BJ (cell line): Measurements from ENCODE around the gene TMC3. TPM values are rescaled to one million over a fixed set of nuclear protein-coding genes. Genes with fewer than 3 reads are reported as not detected.

ENCODE experiments used
- CTCF ChIA-PET: fragments of 350-600 bp; formaldehyde crosslinking; extraction: SDS; loops from one replicate; lab custom pipeline; 2021; ENCODE audit warnings: antibody characterized with exemption, inconsistent platforms; lab: Yijun Ruan, JAX
- POLR2A ChIA-PET: fragments of 300-600 bp; sonication (Branson Sonifier 250); formaldehyde crosslinking; extraction: SDS; loops from one replicate; lab custom pipeline; 2021; ENCODE audit warnings: antibody characterized with exemption; lab: Charles Lee
- DNase-seq: peaks from one replicate; pipeline ENCODE4 v3.0.0-alpha.2; 2011; ENCODE audit warnings: low read depth
- H3K27me3 ChIP-seq: 2 replicates; pipeline ENCODE4 v1.6.0; 2011; ENCODE audit warnings: low read length; ENCODE audit not compliant: control insufficient read depth, insufficient read depth
- H3K36me3 ChIP-seq: 2 replicates; pipeline ENCODE4 v1.5.1; 2011; ENCODE audit warnings: low read length; ENCODE audit not compliant: control insufficient read depth, insufficient read depth
- H3K4me3 ChIP-seq: 2 replicates; pipeline ENCODE4 v1.5.1; 2011; ENCODE audit warnings: low read depth, mild to moderate bottlenecking, control low read depth, low read length
- polyA plus RNA-seq: library from polyadenylated mRNA; depleted of rRNA; stranded (reverse); fragments of >200 nt; gene quantifications from 2 replicates; pipeline ENCODE4 v1.2.3, GENCODE V29; 2011
- TF ChIP-seq, protein P1 (sequence below): IDR thresholded peaks from 2 replicates; pipeline ENCODE4 v1.5.1; 2011; ENCODE audit warnings: low read depth, mild to moderate bottlenecking, control low read depth, inconsistent platforms, low read length, moderate library complexity; ENCODE audit not compliant: insufficient read depth

The TMC3 gene
- polyA plus RNA-seq, 1 experiment: not detected

DNA sequence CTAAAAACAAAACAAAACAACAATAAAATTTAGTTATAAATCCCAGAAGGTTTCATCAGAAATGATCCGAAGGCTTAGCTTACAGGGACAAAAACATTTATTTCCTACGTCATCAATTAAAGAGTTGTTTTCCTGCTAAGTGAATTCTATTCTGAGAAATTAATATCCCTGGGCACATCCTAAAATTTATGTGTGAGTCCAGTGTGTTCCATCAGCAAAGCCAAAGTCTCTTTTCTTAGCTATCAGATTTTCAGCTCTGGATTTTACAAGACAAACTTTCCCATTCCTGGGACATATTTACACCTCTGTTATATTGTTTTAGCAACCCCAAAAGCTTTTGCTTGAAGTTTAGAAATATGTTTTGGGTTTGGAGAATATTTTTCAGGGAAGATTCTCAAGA, 4.4 kb upstream of the TMC3 start:
- ChIA-PET CTCF (interaction anchor here (1.3 to 1.9 kb wide), 2 partner anchors 41 to 112 kb away, joined by 4 to 8 read pairs; no protein-coding TSS in a partner anchor), POLR2A (no interaction called here)
- TF ChIP-seq, protein P1, sequence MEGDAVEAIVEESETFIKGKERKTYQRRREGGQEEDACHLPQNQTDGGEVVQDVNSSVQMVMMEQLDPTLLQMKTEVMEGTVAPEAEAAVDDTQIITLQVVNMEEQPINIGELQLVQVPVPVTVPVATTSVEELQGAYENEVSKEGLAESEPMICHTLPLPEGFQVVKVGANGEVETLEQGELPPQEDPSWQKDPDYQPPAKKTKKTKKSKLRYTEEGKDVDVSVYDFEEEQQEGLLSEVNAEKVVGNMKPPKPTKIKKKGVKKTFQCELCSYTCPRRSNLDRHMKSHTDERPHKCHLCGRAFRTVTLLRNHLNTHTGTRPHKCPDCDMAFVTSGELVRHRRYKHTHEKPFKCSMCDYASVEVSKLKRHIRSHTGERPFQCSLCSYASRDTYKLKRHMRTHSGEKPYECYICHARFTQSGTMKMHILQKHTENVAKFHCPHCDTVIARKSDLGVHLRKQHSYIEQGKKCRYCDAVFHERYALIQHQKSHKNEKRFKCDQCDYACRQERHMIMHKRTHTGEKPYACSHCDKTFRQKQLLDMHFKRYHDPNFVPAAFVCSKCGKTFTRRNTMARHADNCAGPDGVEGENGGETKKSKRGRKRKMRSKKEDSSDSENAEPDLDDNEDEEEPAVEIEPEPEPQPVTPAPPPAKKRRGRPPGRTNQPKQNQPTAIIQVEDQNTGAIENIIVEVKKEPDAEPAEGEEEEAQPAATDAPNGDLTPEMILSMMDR: no peak
- H3K4me3 ChIP-seq: no peak overlapping the region
- 0 out of 2 replicates have a peak, but pooled peaks cover 2% of the 10 kb centered on the region for H3K27me3 ChIP-seq
- H3K36me3 ChIP-seq: no peaks in the 10 kb centered on the region
- no peak for DNase-seq

DNA sequence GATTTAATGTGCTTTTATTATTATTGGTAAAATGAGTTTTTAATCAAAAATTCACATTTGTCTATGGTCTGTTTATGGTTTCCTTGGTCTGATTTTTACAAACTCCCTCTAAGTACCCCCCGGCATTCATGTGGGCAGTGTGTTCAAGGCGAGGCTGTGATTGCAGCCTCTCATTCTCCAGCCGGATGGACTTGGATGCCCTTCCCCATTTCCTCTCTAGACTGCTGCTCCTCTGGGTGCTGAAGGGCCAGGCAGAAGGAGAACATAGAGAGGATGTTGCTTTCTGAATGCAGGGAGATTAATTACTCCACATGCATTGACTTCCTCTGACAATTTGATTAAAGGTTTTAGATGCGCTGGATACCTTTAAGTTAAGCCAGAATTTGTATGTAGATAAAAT, 3.9 kb upstream of the TMC3 start:
- no peak overlapping the region for H3K4me3 ChIP-seq
- 0 out of 2 replicates have a peak, but pooled peaks cover 2% of the 10 kb centered on the region for H3K27me3 ChIP-seq
- H3K36me3 ChIP-seq: no peaks in the 10 kb centered on the region
- CTCF ChIA-PET: interaction anchor here (0.6 to 1.9 kb wide), 2 partner anchors 112 to 705 kb away, joined by 3 to 8 read pairs; no protein-coding TSS in a partner anchor
- POLR2A ChIA-PET: no interaction called here
- TF ChIP-seq, protein P1: no peak
- no peak for DNase-seq

DNA sequence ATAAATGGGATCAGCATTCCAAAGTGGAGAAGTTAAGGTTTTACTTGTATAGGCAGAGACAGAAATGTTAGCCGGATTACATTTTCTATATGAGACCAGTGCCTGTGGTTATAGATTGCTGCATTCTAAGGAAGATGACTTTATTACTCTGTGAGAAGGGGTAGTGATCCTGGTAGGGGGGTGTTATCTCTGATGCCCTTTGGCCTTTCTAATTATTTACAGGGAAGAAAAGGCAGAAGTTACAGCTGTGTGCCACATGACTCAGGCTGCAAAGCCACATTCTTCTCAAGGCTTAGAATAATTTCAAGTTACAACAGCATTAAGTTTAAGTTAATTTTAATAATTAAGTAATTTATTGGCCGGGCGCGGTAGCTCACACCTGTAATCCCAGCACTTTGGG, 2.2 kb upstream of the TMC3 start:
- H3K36me3 ChIP-seq: no peaks in the 10 kb centered on the region
- DNase-seq: no peak
- H3K4me3 ChIP-seq: no peak overlapping the region
- H3K27me3 ChIP-seq: 0 out of 2 replicates have a peak, but pooled peaks cover 2% of the 10 kb centered on the region
- ChIA-PET CTCF (no interaction called here), POLR2A (no interaction called here)
- TF ChIP-seq, protein P1: no peak

DNA sequence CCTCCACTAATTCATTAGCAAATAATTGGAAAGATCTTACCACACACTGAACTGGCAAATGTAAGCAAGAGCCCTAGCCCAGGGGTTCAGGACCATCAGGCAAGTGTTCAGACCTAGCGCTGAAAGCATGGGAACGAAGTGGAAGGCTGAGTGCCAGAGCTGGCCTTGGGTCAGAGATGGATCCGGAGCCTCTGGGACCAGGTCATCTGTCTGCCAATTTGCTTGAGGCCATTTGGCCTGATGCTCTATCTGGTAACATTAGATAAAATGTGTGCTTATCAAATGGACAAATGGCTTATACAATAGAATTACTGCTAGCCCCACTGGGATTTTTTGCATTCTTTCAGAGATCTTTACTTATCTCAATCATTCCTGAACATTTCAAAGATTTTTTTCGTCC, 1.4 kb upstream of the TMC3 start:
- ChIA-PET CTCF (no interaction called here), POLR2A (no interaction called here)
- TF ChIP-seq, protein P1: no peak
- 0 out of 2 replicates have a peak, but pooled peaks cover 2% of the 10 kb centered on the region for H3K27me3 ChIP-seq
- no peaks in the 10 kb centered on the region for H3K36me3 ChIP-seq
- no peak for DNase-seq
- no peak overlapping the region for H3K4me3 ChIP-seq

DNA sequence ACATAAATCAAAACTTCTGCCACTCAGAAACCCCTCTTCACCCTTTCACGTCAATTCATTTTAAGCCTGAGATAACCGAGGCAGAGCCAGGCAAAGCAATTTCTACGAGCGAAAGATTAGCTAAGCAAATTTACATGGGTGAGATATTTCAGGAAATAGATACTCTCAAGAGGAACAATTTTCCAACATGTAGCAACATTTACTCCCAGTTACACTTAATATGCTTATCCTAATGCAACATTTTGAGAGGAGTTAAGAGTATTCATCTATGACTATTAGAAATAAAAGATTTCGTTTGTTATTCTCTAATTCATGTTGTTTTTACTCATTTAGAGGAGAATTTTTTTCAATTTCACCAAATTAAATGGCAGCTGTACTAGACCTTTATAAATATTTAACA, 837 bp downstream of the TMC3 start:
- CTCF ChIA-PET: interaction anchor here (0.6 kb wide), 1 partner anchor 16 kb away, joined by 3 read pairs; no protein-coding TSS in a partner anchor
- POLR2A ChIA-PET: no interaction called here
- TF ChIP-seq, protein P1: no peak
- Histone ChIP-seq H3K36me3 (no peaks in the 10 kb centered on the region), H3K4me3 (no peak overlapping the region), H3K27me3 (0 out of 2 replicates have a peak, but pooled peaks cover 3% of the 10 kb centered on the region)
- no peak for DNase-seq
